ENCODE measurements around the gene FICD. TPM values are rescaled to one million over a fixed set of nuclear protein-coding genes. Genes with fewer than 3 reads are reported as not detected.

FICD gene
- total RNA-seq, 3 donors from 2014 or later (not counting 1 experiment from before 2014, with no cell fraction given), result 3.9 to 7.5 (median 6.6) TPM

GRCh38 chr12:108559007-108559655 is 44.1 kb downstream of the FICD start:
- Histone ChIP-seq H3K9me3 (ENCODE audit: control insufficient read depth, insufficient read depth, low read length) (no peaks in the 10 kb centered on the region), H3K27ac (ENCODE audit: low read length) (no peak overlapping the region), H3K27me3 (ENCODE audit: control insufficient read depth, insufficient read depth, low read length) (no peaks in the 10 kb centered on the region), H3K36me3 (ENCODE audit: control insufficient read depth, insufficient read depth, low read length) (peaks cover 4% of the 10 kb centered on the region), H3K4me1 (ENCODE audit: control insufficient read depth, insufficient read depth, low read length) (peaks cover 34% of the 10 kb centered on the region), H3K4me3 (ENCODE audit: low read length) (no peak overlapping the region)
- intact Hi-C loops (cut with micrococcal nuclease), result no loop called here
- WGBS (ENCODE audit: insufficient coverage), result 83% methylated on average over 13 of the region's 14 CpGs
- peak overlapping the region; percentile 100 for H3K4me3 Mint-ChIP-seq
- no peaks in the 10 kb centered on the region for H3K27me3 Mint-ChIP-seq (ENCODE audit: low read depth in 2 of 2)
- H3K9me3 Mint-ChIP-seq, result no peaks in the 10 kb centered on the region
- H3K27ac Mint-ChIP-seq, result peak overlapping the region; percentile 99 to 100
- no peaks in the 10 kb centered on the region for H3K36me3 Mint-ChIP-seq
- no peak for ATAC-seq
- H3K4me1 Mint-ChIP-seq, result peaks cover 59 to 64% of the 10 kb centered on the region in 2 donors
- DNase-seq, result peak in 1 of 2 donors; percentile 26
- TF ChIP-seq CTCF (IDR thresholded peaks at IDR 0.05), result no peak

- H3K36me3 Mint-ChIP-seq, result no peaks in the 10 kb centered on the region
- peak overlapping the region; percentile 100 for H3K4me3 Mint-ChIP-seq
- Histone ChIP-seq H3K27ac (ENCODE audit: low read length) (no peak overlapping the region), H3K36me3 (ENCODE audit: control insufficient read depth, insufficient read depth, low read length) (peaks cover 9% of the 10 kb centered on the region), H3K9me3 (ENCODE audit: control insufficient read depth, insufficient read depth, low read length) (no peaks in the 10 kb centered on the region), H3K4me1 (ENCODE audit: control insufficient read depth, insufficient read depth, low read length) (peaks cover 34% of the 10 kb centered on the region), H3K4me3 (ENCODE audit: low read length) (no peak overlapping the region), H3K27me3 (ENCODE audit: control insufficient read depth, insufficient read depth, low read length) (no peaks in the 10 kb centered on the region)
- H3K27me3 Mint-ChIP-seq (ENCODE audit: low read depth in 2 of 2), result no peaks in the 10 kb centered on the region
- DNase-seq (no peak), ATAC-seq (no peak)
- H3K9me3 Mint-ChIP-seq, result no peaks in the 10 kb centered on the region
- no peak for TF ChIP-seq CTCF (IDR thresholded peaks at IDR 0.05)
- peak overlapping the region; percentile 99 to 100 for H3K27ac Mint-ChIP-seq
- 48% methylated on average over 3 of the region's 3 CpGs for WGBS (ENCODE audit: insufficient coverage)
- intact Hi-C loops (cut with micrococcal nuclease), result loop anchor here (2.0 to 10.0 kb wide), 3 partner anchors 73 to 493 kb away; partner anchors contain the start of genes SELPLG and USP30
- H3K4me1 Mint-ChIP-seq, result peaks cover 57 to 62% of the 10 kb centered on the region in 2 donors
Measured at GRCh38 chr12:108559748-108560147, 44.7 kb downstream of the FICD start.

GRCh38 chr12:108560321-108560721 is 45.2 kb downstream of the FICD start:
- Histone ChIP-seq H3K27ac (ENCODE audit: low read length) (peak overlapping the region; percentile 92), H3K27me3 (ENCODE audit: control insufficient read depth, insufficient read depth, low read length) (no peaks in the 10 kb centered on the region), H3K4me1 (ENCODE audit: control insufficient read depth, insufficient read depth, low read length) (peaks cover 34% of the 10 kb centered on the region), H3K36me3 (ENCODE audit: control insufficient read depth, insufficient read depth, low read length) (peaks cover 14% of the 10 kb centered on the region), H3K4me3 (ENCODE audit: low read length) (peak overlapping the region; percentile 75), H3K9me3 (ENCODE audit: control insufficient read depth, insufficient read depth, low read length) (no peaks in the 10 kb centered on the region)
- Mint-ChIP-seq H3K4me1 (peaks cover 53 to 58% of the 10 kb centered on the region in 2 donors), H3K27ac (peak overlapping the region; percentile 99 to 100), H3K27me3 (ENCODE audit: low read depth in 2 of 2) (no peaks in the 10 kb centered on the region), H3K9me3 (no peaks in the 10 kb centered on the region), H3K36me3 (no peaks in the 10 kb centered on the region), H3K4me3 (peak overlapping the region; percentile 100)
- 2% methylated on average over 9 of the region's 12 CpGs for WGBS (ENCODE audit: insufficient coverage)
- TF ChIP-seq CTCF (IDR thresholded peaks at IDR 0.05), result no peak
- DNase-seq, result peak in 1 of 2 donors; percentile 27
- intact Hi-C loops (cut with micrococcal nuclease), result loop anchor here (2.0 to 10.0 kb wide), 3 partner anchors 72 to 492 kb away; partner anchors contain the start of genes SELPLG and USP30
- no peak for ATAC-seq

Data from natural killer cell (primary cell).